ENCODE results near the gene TSGA10.
"Not testable (repeated sequence)": the region's sequence is repeated elsewhere in the genome, so short reads cannot be mapped to it uniquely, and the experiment has no call there.

Gene TSGA10

GRCh38 chr2:99153921-99154604 lies 679 bp downstream of the TSGA10 start:
- no peak for DNase-seq (ENCODE audit: low read depth in 2 of 2)

DNA sequence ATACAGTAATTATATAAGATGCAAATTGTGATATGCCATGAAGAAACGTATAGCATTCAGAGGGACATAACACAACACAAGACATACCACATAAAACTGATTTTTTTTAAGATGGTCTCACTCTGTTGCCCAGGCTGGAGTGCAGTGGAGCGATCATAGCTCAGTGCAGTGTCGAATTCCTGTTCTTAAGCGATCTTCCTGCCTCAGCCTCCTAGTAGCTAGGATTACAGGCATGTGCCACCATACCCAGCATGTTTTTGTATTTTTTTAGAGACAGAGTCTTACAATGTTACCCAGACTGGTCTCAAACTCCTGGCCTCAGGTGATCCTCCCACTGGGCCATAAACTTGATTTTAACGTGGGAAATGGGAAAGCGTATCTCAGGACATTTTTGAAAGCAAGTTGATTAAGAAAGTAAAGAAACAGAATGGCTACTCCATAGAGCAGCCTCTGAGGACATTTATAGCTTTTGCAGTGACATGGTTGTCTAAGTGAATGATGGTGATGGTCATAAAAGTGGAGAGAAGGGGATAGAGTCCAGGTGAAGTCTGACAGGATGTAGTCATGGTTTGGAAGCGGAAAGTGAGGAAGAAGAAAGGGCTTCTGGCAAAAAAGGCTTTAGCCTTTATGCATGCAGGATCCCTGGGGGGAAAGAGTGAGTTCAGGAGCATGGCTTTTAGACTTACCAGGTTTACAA lies 2.4 kb downstream of the TSGA10 start:
- DNase-seq (ENCODE audit: low read depth in 2 of 2): no peak

GRCh38 chr2:99150706-99151105 lies 4.0 kb downstream of the TSGA10 start:
- no peak for DNase-seq (ENCODE audit: low read depth in 2 of 2)

DNA sequence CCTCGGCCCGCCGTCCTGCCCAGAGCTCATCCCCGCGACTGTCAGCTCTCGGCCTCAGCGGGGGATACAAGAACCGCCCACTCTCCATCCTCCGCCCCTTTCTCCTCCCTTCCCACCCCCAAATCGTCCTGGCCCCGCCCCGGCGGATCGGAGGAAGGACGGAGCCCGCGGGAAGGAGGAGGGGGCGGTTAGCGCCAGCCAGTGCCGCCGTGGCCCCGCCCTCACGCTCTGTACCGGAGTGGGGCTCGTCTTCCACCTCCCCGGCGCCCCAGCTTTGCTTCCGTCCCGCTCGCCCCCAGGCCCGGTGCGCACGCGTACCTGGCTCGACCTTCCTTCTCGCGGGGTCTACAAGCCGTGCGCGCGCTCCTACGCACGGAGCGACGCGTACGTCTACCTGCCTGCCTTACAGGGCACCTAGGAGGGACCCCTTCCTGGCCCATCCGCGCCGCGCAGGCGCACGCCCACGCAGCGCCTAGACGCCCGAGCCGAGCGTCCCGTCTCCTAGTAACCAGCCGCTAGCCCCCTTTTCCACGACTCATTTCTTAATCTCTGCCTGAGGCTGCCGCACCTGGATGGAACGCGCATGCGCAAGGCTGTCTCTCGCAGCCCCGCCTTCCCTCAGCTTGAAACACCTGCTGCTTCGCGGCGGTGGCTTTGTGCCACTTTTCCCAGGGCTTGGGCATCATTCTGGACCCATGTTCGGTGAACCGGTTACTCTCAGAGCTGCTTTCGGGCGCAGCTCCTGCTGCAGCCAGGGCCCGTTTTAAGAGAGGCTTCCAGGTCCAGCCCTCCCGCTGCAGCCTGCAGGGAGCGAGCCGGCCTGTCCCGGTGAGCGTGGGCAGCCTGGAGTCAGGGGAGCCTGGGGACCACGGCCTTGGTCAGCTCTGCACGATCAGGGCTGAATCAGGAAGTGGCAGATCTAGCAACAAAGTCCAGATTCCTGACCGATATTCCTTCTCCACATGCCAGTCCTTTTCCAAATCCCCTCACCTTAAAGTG lies 13.3 kb downstream of the TSGA10 start, which contains the start of gene C2orf15:
TSS of gene C2orf15 (plus strand) at position 598 of the 999 bp plus-strand sequence. CDS start 8,852 bp downstream, outside the sequence.
- peak; percentile 96 to 97 for DNase-seq (ENCODE audit: low read depth in 2 of 2)

DNA sequence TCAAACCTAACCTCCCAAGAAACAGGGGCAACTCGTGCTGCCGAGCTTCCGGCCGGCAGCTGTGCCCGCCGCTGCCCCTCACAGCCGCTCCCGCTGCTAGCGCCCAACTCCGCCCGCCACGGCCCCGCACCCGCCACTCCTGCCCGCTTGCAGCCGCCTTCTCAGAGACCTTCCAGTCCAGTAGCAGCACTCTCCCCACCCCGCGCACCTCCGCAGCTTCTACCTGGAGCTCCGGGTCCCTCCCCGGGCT lies 14.0 kb downstream of the TSGA10 start:
- DNase-seq (ENCODE audit: low read depth in 2 of 2): no peak

GRCh38 chr2:99140056-99140859 lies 14.5 kb downstream of the TSGA10 start:
- no peak for DNase-seq (ENCODE audit: low read depth in 2 of 2)

DNA sequence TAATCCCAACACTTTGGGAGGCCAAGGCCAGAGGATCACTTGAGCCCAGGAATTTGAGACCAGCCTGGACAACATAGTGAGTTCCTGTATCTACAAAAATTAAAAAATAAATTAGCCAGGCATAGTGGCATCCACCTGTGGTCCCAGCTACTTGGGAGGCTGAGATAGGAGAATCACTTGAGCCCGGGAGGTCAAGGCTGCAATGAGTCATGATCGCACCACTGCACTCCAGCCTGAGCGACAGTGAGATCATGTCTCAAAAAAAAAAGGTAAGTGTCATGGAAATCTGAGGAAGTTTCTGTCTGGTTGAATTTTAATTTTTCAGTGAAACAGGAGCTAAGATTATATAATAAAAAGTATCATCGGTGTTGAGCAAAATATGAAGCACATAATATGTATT lies 15.7 kb downstream of the TSGA10 start:
- DNase-seq (ENCODE audit: low read depth in 2 of 2): no peak

DNA sequence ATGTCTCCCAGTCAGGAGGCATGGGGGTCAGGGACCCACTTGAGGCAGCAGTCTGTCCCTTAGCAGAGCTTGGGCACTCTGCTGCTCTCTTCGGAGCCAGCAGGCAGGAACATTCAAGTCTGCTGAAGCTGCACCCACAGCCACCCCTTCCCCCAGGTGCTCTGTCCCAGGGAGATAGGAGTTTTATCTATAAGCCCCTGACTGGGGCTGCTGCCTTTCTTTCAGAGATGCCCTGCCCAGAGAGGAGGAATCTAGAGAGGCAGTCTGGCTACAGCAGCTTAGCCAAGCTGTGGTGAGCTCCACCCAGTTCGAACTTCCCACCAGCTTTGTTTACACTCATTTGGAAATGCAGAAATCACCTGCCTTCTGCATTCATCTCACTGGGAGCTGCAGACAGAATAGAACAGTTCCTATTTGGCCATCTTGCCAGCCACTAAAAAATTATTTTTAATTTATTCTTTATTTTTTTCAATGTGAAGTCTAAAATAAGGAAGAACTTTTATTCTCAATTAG lies 19.6 kb downstream of the TSGA10 start:
- not testable (repeated sequence) for DNase-seq (ENCODE audit: low read depth in 2 of 2)

DNA sequence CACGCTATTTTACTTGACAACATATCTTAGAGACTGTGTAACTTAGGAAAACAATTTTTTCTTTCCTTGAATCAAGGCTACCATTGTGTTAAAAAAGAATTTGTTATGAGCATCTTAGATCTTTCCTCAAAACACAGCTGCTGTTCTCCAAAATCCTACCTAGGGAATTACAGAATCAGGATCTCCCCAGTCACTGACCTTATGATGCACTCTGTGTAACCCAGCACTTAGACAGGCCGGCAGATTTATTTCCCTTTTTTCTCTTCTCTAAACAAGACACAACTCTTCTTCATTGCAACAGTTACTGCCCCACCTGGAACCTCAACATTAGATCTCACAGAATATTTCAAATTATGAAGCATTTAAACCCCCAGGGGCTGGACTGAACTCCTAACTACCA lies 26.8 kb downstream of the TSGA10 start:
- no peak for DNase-seq (ENCODE audit: low read depth in 2 of 2)

- DNase-seq (ENCODE audit: low read depth in 2 of 2): no peak
Measured at GRCh38 chr2:99112617-99113016, 42.1 kb downstream of the TSGA10 start.

- no peak for DNase-seq (ENCODE audit: low read depth in 2 of 2)
Measured at GRCh38 chr2:99111945-99112344, 42.8 kb downstream of the TSGA10 start.

DNA sequence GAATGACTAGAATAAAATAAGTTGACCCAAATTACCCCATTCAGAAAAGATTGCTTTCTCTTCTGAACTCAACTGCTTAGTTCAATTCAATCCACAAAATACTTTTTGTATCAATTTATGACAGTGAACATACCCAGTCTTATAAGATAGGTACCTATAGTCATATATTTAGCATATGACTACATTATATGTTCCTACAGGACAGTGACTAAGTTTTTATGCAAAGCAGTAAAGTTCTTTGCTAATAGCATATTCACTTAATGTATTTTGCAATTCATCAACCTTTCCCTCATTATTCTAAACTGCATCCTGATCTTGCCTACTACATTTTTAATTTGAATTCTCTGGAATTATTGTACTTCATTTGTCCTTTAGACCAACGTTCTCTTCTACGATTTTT lies 43.5 kb downstream of the TSGA10 start:
- no peak for DNase-seq (ENCODE audit: low read depth in 2 of 2)

DNA sequence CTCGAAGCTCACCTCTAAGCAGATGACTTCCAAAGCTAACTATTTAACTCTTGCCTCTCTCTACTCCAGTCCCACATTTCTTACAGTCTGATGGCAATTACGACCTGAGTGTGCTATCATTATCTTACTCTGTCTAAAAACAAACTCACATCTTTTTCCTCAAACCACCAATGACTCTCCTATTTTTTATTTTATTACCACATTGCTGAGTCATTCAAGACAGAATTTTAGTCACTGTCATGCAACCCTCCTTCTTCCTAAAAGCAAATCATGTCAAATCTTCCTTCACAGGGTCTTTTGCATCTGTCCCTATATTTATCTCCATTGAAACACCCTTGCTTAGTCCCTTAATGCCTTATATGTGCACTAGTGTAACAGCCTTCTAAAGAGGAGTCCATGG lies 47.8 kb downstream of the TSGA10 start:
- no peak for DNase-seq (ENCODE audit: low read depth in 2 of 2)

- no peak for DNase-seq (ENCODE audit: low read depth in 2 of 2)
Measured at GRCh38 chr2:99104006-99104405, 50.7 kb downstream of the TSGA10 start.

GRCh38 chr2:99101697-99102096 lies 53.0 kb downstream of the TSGA10 start:
- no peak for DNase-seq (ENCODE audit: low read depth in 2 of 2)

DNA sequence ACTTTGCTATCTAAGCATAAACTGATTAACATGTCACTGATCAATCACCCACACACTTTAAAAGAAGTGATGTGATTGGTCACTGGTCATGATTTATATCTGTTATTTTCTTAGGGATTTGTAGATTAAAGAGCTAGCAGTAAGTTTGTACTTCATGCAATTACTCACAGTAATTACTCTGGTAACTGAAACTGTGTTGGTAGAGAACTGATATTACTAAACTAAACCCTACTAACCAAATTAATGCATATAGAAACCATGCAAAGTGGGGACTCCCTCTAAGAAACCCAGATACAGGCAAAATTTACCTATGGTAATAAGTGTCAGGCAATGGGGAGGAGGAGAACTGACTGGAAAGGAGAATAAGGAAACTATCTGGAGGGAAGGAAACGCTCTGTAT lies 58.0 kb downstream of the TSGA10 start:
- no peak for DNase-seq (ENCODE audit: low read depth in 2 of 2)

DNA sequence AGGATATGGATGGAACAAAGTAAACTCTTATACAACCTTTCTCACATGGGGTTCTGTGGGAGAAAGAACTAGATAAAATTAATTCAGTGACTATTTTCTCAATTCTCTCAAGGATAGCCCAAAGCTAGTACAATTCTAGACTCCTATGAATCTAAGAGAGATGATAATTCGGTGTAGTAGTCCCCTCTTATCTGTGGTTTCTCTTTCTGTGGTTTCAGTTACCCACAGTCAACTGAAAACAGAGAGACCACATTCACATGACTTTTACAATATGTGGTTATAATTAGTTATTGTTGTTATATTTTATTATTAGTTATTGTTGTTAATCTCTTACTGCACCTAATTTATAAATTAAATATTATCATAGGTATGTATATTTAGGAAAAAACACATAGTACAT lies 66.7 kb downstream of the TSGA10 start:
- DNase-seq (ENCODE audit: low read depth in 2 of 2): no peak

- DNase-seq (ENCODE audit: low read depth in 2 of 2): no peak
Measured at GRCh38 chr2:99086385-99086784, 68.4 kb downstream of the TSGA10 start.

DNA sequence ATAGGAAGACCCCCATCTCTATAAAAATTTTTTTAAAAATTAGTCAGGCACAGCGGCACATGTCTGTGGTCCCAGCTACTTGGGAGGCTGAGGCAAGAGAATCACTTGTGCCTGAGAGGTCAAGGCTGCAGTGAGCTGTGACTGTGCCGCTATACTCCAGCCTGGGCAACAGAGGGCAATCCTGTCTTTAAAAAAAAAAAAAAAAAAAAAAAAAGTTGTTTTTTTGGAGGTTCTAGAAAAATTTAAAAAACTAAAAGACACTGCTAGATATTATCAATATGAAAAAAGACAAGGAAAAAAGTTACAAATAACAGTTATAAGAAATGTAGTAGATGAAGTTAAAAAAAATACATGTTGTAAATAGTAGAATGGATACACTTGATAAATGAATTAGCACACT lies 69.3 kb downstream of the TSGA10 start:
- DNase-seq (ENCODE audit: low read depth in 2 of 2): no peak

DNA sequence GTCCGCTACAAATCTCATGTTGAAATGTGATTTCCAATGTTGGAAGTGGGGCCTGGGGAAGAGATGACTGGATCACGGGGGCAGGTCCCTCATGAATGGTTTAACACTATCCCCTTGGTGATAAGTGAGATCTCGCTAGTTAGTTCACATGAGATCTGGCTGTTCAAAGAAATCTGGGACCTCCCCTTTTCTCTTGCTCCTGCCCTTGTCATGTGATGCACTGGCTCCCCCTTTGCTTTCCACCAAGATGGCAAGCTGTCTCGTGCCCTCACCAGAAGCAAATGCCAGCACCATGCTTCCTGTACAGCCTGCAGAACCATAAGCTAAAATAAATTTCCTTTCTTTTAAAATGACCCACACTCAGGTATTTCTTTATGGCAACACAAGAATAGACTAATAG lies 70.5 kb downstream of the TSGA10 start:
- DNase-seq (ENCODE audit: low read depth in 2 of 2): no peak

DNA sequence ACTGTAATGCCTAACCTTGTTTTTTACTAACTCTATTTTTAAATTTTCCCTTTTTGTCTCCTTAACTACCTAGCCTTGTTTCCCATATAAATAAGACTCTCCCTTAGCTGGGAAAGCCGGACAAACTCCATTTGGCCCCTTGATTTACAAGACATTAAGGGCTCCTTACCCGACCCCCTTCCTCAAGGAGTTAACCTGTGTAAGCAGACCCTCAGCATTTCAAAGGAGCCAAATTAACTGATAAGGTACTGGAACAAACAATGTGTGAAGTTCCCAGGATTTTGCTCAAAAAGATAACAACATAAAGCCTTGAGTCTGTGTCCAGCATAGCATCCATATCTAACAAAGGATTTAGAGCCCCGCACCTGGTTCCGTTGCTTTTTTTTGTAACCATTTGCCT lies 72.9 kb downstream of the TSGA10 start:
- no peak for DNase-seq (ENCODE audit: low read depth in 2 of 2)

DNA sequence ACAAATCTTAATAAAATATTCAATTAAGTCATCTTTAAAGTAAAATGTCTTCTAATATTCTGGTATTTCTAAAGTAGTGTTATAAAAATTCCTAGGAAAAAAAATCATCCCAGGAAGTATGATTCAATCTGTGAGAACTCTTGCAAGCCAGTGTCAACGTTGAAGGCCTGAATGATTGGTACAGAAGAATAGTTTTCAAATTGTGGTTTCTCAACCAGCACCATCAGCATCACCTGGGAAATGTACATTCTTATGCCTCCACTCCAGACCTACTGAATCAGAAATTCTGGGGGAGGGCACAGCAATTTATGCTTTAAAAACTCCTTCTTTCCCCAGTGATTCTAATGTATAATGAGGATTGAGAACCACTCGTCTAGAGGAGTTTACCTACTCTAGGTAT lies 75.5 kb downstream of the TSGA10 start:
- DNase-seq (ENCODE audit: low read depth in 2 of 2): no peak
